A549 (cell line): ENCODE measurements around the gene N4BP2L2. TPM values are rescaled to one million over a fixed set of nuclear protein-coding genes. Genes with fewer than 3 reads are reported as not detected.

ENCODE experiments used
- ATAC-seq, 2 experiments: fragments of 200-7000 bp in 1 of 2; fragments of >200 bp in 1 of 2; cut with Nextera tagmentation in 1 of 2; cut with Tn5 transposase in 1 of 2; 3 replicates each; pipeline versions ENCODE4 v1.8.0 to v1.9.1; 2018 to 2020; ENCODE audit warnings: mild to moderate bottlenecking in 1 of 2, moderate library complexity in 1 of 2
- CTCF ChIA-PET: fragments of 300-600 bp; sonication (Branson Sonifier 250); formaldehyde crosslinking; extraction: SDS; loops from one replicate; lab custom pipeline; 2021; ENCODE audit warnings: antibody characterized with exemption, inconsistent platforms; lab: Yijun Ruan, JAX
- POLR2A ChIA-PET: fragments of 350-600 bp; formaldehyde crosslinking; extraction: SDS; loops from one replicate; lab custom pipeline; 2021; ENCODE audit warnings: antibody characterized with exemption, inconsistent platforms; lab: Yijun Ruan, JAX
- DNase-seq, 2 experiments: peaks; one replicate each; pipeline versions ENCODE4 v3.0.0 to v3.0.0-alpha.2; 2011 to 2016; ENCODE audit warnings: low read depth in 1 of 2, low spot score in 1 of 2
- FAIRE-seq: peaks from 2 replicates; lab custom pipeline; 2011; peaks lifted over from hg19 to GRCh38; lab: Jason Lieb, UNC
- H3K27ac ChIP-seq, 2 experiments: fragments of >200 bp; sonication (Bioruptor Twin); formaldehyde crosslinking; 3 replicates each; pipeline ENCODE4 v1.5.1; 2016 to 2017
- H3K4me1 ChIP-seq: fragments of >200 bp; sonication (Bioruptor Twin); formaldehyde crosslinking; 3 replicates; pipeline ENCODE4 v1.6.1; 2016
- H3K4me2 ChIP-seq: fragments of >200 bp; sonication (Bioruptor Twin); formaldehyde crosslinking; 3 replicates; pipeline ENCODE4 v1.6.1; 2016
- H3K4me3 ChIP-seq: fragments of >200 bp; sonication (Bioruptor Twin); formaldehyde crosslinking; 3 replicates; pipeline ENCODE4 v1.5.1; 2016
- H3K9me3 ChIP-seq: fragments of >200 bp; sonication (Bioruptor Twin); formaldehyde crosslinking; 3 replicates; pipeline ENCODE4 v1.6.1; 2016
- CBX8 ChIP-seq: fragments of 200-600 bp; sonication (generic); IDR thresholded peaks from 2 replicates; pipeline ENCODE4 v1.6.1; 2016
- EP300 ChIP-seq, 2 experiments: fragments of >200 bp; sonication (Bioruptor Twin); formaldehyde crosslinking; IDR thresholded peaks; 2 replicates in 1 of 2; 3 replicates in 1 of 2; pipeline ENCODE4 v1.6.1; 2016 to 2017
- GATA3 ChIP-seq: IDR thresholded peaks from 2 replicates; pipeline ENCODE4 v1.6.1; 2012; ENCODE audit warnings: borderline replicate concordance
- HDAC2 ChIP-seq: fragments of 200-600 bp; sonication (generic); IDR thresholded peaks from 2 replicates; pipeline ENCODE4 v1.6.1; 2016
- HOXA7 ChIP-seq: fragments of 250-450 bp; sonication (Bioruptor Pico); IDR thresholded peaks from 2 replicates; pipeline ENCODE4 v1.5.0; 2020; ENCODE audit warnings: mild to moderate bottlenecking, moderate library complexity
- KDM1A ChIP-seq: fragments of 200-600 bp; sonication (generic); IDR thresholded peaks from 2 replicates; pipeline ENCODE4 v1.6.1; 2016; ENCODE audit warnings: low read depth, mild to moderate bottlenecking
- MAZ ChIP-seq: fragments of 150-350 bp; IDR thresholded peaks from 2 replicates; pipeline ENCODE4 v1.6.1; 2014; ENCODE audit warnings: antibody characterized with exemption, low read depth, low read length, borderline replicate concordance
- POLR2AphosphoS2 ChIP-seq: conservative IDR thresholded peaks from 2 replicates; pipeline ENCODE4 v1.6.1; 2012; ENCODE audit warnings: low read length, improper control_type of control experiment, inconsistent platforms
- RFX5 ChIP-seq: fragments of 450-650 bp; IDR thresholded peaks from 2 replicates; pipeline ENCODE4 v1.7.1; 2014; ENCODE audit warnings: antibody characterized with exemption, mild to moderate bottlenecking, moderate library complexity
- SREBF2 ChIP-seq: fragments of 450-650 bp; IDR thresholded peaks from 2 replicates; pipeline ENCODE4 v1.6.1; 2014; ENCODE audit warnings: mild to moderate bottlenecking, moderate library complexity
- TFCP2L1 ChIP-seq: fragments of 250-450 bp; sonication (Bioruptor Pico); IDR thresholded peaks from 2 replicates; pipeline ENCODE4 v1.5.0; 2021; ENCODE audit warnings: mild to moderate bottlenecking
- TP53 ChIP-seq: fragments of 250-450 bp; sonication (Bioruptor Pico); IDR thresholded peaks from 2 replicates; pipeline ENCODE4 v1.5.0; 2021; ENCODE audit warnings: mild to moderate bottlenecking, moderate library complexity
- ZC3H11A ChIP-seq: fragments of 450-650 bp; IDR thresholded peaks from 2 replicates; pipeline ENCODE4 v1.6.1; 2014; ENCODE audit warnings: antibody characterized with exemption, mild to moderate bottlenecking
- ZFP36 ChIP-seq: fragments of 450-650 bp; IDR thresholded peaks from 2 replicates; pipeline ENCODE4 v1.6.1; 2014; ENCODE audit warnings: borderline replicate concordance; ENCODE audit not compliant: partially characterized antibody
- WGBS: methylation state at CpG from one replicate; pipeline ENCODE4 v1.1.6; 2017; ENCODE audit errors: missing lambda C conversion rate; 5-methylcytosine and 5-hydroxymethylcytosine counted together
- polyA plus RNA-seq, 4 experiments: library from polyadenylated mRNA; depleted of rRNA in 3 of 4; stranded (reverse); fragments of >200 nt; fragmentation: RNase III in 1 of 4; extraction: RNeasy Plus Mini Kit Qiagen cat#74134 plus additional on column Dnase treatment in 1 of 4; gene quantifications; 2 replicates in 3 of 4; 3 replicates in 1 of 4; pipeline ENCODE4 v1.2.3, GENCODE V29; 2011 to 2017
- TF ChIP-seq, protein P1 (sequence below): fragments of 150-350 bp; IDR thresholded peaks from 2 replicates; pipeline ENCODE4 v1.6.1; 2014; ENCODE audit warnings: low read depth, mild to moderate bottlenecking, low read length
- TF ChIP-seq, protein P2 (sequence below): IDR thresholded peaks from 2 replicates; pipeline ENCODE4 v1.6.1; 2012; ENCODE audit warnings: low read depth, borderline replicate concordance
- TF ChIP-seq, protein P3 (sequence below): fragments of 250-450 bp; sonication (Bioruptor Pico); IDR thresholded peaks from 2 replicates; pipeline ENCODE4 v1.5.0; 2021; ENCODE audit warnings: mild to moderate bottlenecking, moderate library complexity, borderline replicate concordance
- TF ChIP-seq, protein P4 (sequence below): fragments of 200-600 bp; sonication (generic); IDR thresholded peaks from 2 replicates; pipeline ENCODE4 v1.6.1; 2016; ENCODE audit warnings: antibody characterized with exemption, mild to moderate bottlenecking, moderate library complexity

Gene N4BP2L2
- polyA plus RNA-seq, 2 of the 4 experiments (the other 2 are of a cell fraction): 29.3 to 56.2 TPM

DNA sequence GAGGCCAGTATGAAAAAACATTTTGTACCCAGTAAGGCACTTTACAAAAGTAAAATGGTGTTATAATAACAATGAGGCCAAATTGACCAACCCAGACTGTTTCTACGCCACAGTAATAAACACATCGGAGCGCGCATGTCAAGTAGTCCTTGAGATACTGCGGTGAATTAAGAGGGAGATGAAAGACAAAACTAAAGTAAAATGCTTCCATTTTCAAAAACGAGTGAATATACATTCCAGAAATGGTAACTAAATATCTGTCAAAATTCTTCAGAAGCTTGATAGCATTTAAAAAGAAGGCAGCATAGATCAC, 129.6 kb downstream of the N4BP2L2 start:
- CTCF ChIA-PET: interaction anchor here (0.6 kb wide), 1 partner anchor 152 kb away, joined by 3 read pairs; no protein-coding TSS in a partner anchor

DNA sequence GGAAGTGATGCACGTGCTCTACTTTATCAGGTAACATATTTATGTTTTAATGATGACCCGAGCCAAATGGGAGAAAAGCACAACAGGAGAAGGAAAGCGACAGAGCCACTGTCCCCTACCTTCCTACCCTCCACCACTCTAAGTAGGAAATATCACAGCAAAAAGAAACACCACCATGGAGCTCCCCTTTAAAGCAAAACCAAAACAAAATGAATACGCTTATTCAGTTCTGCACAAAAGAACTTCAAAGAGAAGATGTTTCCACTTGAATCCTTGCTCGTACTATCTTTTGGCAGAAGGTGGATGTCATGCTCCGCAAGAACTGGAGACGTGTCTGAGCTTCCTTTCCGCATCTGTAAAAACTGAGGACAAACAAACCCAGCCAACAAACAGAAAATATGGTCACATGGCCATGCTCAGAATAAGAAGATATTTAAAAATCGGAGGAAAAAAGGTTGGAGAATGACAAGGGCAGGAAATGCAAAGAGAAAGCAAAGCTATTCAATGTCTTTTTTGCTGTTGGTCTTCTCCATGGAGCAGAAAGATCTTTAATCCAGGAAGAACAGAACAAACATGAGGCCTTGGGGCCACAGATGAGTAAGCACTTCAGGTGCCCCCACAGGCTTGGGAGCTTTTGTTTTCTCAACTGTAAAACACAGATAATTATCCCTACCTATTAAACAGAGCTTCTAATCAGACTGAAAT, 130.1 kb downstream of the N4BP2L2 start:
- Histone ChIP-seq H3K4me2 (no peak overlapping the region), H3K4me3 (no peak overlapping the region), H3K4me1 (no peaks in the 10 kb centered on the region), H3K9me3 (no peaks in the 10 kb centered on the region), H3K27ac (no peak overlapping the region)
- ChIA-PET POLR2A (no interaction called here), CTCF (interaction anchor here (0.6 kb wide), 1 partner anchor 153 kb away, joined by 3 read pairs; no protein-coding TSS in a partner anchor)
- WGBS: 80% methylated on average over 9 of the region's 9 CpGs
- no peak for ATAC-seq
- no peak for TF ChIP-seq CBX8
- TF ChIP-seq HOXA7: no peak
- TF ChIP-seq GATA3: no peak
- DNase-seq: no peak
- FAIRE-seq: no peak

More for the DNA sequence above, 129.6 kb downstream of the N4BP2L2 start:
- Histone ChIP-seq H3K4me2 (no peak overlapping the region), H3K4me3 (no peak overlapping the region), H3K4me1 (no peaks in the 10 kb centered on the region), H3K9me3 (no peaks in the 10 kb centered on the region), H3K27ac (no peak overlapping the region)
- FAIRE-seq (no peak), ATAC-seq (no peak), DNase-seq (no peak)
- no peak for TF ChIP-seq RFX5
- TF ChIP-seq TFCP2L1: no peak
- TF ChIP-seq, protein P1, sequence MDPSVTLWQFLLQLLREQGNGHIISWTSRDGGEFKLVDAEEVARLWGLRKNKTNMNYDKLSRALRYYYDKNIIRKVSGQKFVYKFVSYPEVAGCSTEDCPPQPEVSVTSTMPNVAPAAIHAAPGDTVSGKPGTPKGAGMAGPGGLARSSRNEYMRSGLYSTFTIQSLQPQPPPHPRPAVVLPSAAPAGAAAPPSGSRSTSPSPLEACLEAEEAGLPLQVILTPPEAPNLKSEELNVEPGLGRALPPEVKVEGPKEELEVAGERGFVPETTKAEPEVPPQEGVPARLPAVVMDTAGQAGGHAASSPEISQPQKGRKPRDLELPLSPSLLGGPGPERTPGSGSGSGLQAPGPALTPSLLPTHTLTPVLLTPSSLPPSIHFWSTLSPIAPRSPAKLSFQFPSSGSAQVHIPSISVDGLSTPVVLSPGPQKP: no peak
- TF ChIP-seq, protein P2, sequence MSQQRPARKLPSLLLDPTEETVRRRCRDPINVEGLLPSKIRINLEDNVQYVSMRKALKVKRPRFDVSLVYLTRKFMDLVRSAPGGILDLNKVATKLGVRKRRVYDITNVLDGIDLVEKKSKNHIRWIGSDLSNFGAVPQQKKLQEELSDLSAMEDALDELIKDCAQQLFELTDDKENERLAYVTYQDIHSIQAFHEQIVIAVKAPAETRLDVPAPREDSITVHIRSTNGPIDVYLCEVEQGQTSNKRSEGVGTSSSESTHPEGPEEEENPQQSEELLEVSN: no peak
- no peak for TF ChIP-seq EP300 (IDR thresholded peaks at IDR 0.05)
- TF ChIP-seq ZC3H11A: no peak
- no peak for TF ChIP-seq POLR2AphosphoS2
- POLR2A ChIA-PET: no interaction called here
- WGBS: 85% methylated on average over 6 of the region's 6 CpGs

DNA sequence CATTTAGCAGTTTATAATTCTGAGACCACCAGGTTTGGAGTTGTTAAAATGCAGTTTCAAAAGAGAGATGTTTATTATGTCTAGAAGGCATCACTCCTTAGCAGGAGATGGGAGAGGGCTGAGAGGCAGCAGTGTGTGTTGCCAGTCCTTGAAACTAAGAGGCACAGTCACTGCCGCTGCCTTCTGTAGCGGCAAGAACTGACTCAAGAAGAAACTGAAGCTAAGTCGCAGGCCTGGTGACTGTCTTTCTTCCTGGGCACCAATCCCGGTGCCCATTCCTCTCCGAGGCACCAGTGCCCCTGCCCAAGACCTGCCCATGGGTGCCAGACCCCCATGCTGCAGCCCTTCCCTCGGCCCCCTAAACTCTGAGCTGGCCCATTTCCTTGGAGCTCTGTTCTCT, 130.7 kb downstream of the N4BP2L2 start:
- DNase-seq: no peak
- no peaks in the 10 kb centered on the region for H3K4me1 ChIP-seq
- ATAC-seq: no peak
- FAIRE-seq: no peak
- no peak overlapping the region for H3K4me2 ChIP-seq
- POLR2A ChIA-PET: no interaction called here
- CTCF ChIA-PET: no interaction called here
- TF ChIP-seq, protein P3, sequence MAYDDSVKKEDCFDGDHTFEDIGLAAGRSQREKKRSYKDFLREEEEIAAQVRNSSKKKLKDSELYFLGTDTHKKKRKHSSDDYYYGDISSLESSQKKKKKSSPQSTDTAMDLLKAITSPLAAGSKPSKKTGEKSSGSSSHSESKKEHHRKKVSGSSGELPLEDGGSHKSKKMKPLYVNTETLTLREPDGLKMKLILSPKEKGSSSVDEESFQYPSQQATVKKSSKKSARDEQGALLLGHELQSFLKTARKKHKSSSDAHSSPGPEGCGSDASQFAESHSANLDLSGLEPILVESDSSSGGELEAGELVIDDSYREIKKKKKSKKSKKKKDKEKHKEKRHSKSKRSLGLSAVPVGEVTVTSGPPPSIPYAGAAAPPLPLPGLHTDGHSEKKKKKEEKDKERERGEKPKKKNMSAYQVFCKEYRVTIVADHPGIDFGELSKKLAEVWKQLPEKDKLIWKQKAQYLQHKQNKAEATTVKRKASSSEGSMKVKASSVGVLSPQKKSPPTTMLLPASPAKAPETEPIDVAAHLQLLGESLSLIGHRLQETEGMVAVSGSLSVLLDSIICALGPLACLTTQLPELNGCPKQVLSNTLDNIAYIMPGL (CRISPR knock-in tag): no peak
- no peak for TF ChIP-seq TP53 (CRISPR knock-in tag)
- TF ChIP-seq HDAC2: no peak
- TF ChIP-seq EP300 (IDR thresholded peaks at IDR 0.05): no peak
- TF ChIP-seq, protein P4, sequence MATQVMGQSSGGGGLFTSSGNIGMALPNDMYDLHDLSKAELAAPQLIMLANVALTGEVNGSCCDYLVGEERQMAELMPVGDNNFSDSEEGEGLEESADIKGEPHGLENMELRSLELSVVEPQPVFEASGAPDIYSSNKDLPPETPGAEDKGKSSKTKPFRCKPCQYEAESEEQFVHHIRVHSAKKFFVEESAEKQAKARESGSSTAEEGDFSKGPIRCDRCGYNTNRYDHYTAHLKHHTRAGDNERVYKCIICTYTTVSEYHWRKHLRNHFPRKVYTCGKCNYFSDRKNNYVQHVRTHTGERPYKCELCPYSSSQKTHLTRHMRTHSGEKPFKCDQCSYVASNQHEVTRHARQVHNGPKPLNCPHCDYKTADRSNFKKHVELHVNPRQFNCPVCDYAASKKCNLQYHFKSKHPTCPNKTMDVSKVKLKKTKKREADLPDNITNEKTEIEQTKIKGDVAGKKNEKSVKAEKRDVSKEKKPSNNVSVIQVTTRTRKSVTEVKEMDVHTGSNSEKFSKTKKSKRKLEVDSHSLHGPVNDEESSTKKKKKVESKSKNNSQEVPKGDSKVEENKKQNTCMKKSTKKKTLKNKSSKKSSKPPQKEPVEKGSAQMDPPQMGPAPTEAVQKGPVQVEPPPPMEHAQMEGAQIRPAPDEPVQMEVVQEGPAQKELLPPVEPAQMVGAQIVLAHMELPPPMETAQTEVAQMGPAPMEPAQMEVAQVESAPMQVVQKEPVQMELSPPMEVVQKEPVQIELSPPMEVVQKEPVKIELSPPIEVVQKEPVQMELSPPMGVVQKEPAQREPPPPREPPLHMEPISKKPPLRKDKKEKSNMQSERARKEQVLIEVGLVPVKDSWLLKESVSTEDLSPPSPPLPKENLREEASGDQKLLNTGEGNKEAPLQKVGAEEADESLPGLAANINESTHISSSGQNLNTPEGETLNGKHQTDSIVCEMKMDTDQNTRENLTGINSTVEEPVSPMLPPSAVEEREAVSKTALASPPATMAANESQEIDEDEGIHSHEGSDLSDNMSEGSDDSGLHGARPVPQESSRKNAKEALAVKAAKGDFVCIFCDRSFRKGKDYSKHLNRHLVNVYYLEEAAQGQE: no peak
- TF ChIP-seq SREBF2: no peak
- TF ChIP-seq KDM1A: no peak
- TF ChIP-seq ZFP36: no peak
- TF ChIP-seq, protein P2: no peak
- TF ChIP-seq MAZ: no peak
- no peak overlapping the region for H3K4me3 ChIP-seq
- WGBS: 61% methylated on average over 6 of the region's 6 CpGs
- no peaks in the 10 kb centered on the region for H3K9me3 ChIP-seq
- no peak overlapping the region for H3K27ac ChIP-seq
